Measurements from ENCODE around the gene PDCD11.

- TF ChIP-seq CTCF (IDR thresholded peaks at IDR 0.05; ENCODE audit: low read depth, low read length, missing input control) (no peak), YY1 (IDR thresholded peaks at IDR 0.05) (no peak), TAF1 (conservative IDR thresholded peaks at IDR 0.05) (no peak), RAD21 (IDR thresholded peaks at IDR 0.05) (no peak), MAX (IDR thresholded peaks at IDR 0.05) (no peak), FOXA1 (IDR thresholded peaks at IDR 0.05) (no peak), HNF4A (conservative IDR thresholded peaks at IDR 0.05) (no peak), GABPA (IDR thresholded peaks at IDR 0.05 in 1 of 2, conservative IDR thresholded peaks at IDR 0.05 in 1 of 2) (no peak), JUND (IDR thresholded peaks at IDR 0.05) (no peak), SP1 (IDR thresholded peaks at IDR 0.05) (no peak), ZBTB33 (IDR thresholded peaks at IDR 0.05) (no peak), FOXA2 (IDR thresholded peaks at IDR 0.05) (no peak)
Measured at GRCh38 chr10:103397191-103397825, 882 bp downstream of the PDCD11 start.

Measured in liver (tissue), 3 donors.